HepG2 (cell line): ENCODE data around the gene GTF2I. TPM values are rescaled to one million over a fixed set of nuclear protein-coding genes. Genes with fewer than 3 reads are reported as not detected.
"Not testable (repeated sequence)": the region's sequence is repeated elsewhere in the genome, so short reads cannot be mapped to it uniquely, and the experiment has no call there.

Source experiments
- ATAC-seq: fragments of 200-7000 bp; cut with Tn5 transposase; 3 replicates; pipeline ENCODE4 v1.9.1; 2020; ENCODE audit warnings: mild to moderate bottlenecking, moderate library complexity
- BruUV-seq: library from RNA; stranded (reverse); fragments of 400-500 nt; replicated peaks from 2 replicates; lab custom pipeline; 2021; lab: Mats Ljungman, UMichigan
- CTCF ChIA-PET: fragments of 300-600 bp; formaldehyde crosslinking; extraction: SDS; loops from one replicate; lab custom pipeline; 2021; ENCODE audit warnings: low total read pairs, inconsistent platforms, low intra/inter-chr PET ratio; lab: Yijun Ruan, JAX
- POLR2A ChIA-PET: fragments of 350-600 bp; sonication (Branson Sonifier 250); formaldehyde crosslinking; loops from one replicate; lab custom pipeline; 2020; ENCODE audit warnings: antibody characterized with exemption, inconsistent platforms; lab: Yijun Ruan, JAX
- DNase-seq: peaks from one replicate; pipeline ENCODE4 v3.0.0-alpha.2; 2015; ENCODE audit warnings: low spot score
- FAIRE-seq: peaks from 3 replicates; lab custom pipeline; 2011; peaks lifted over from hg19 to GRCh38; lab: Jason Lieb, UNC
- H2AFZ ChIP-seq: one replicate; pipeline ENCODE4 v1.6.1; 2011; ENCODE audit warnings: low read length, inconsistent platforms
- H3K27ac ChIP-seq: fragments of 300-600 bp; 3 replicates; pipeline ENCODE4 v1.8.0; 2011; ENCODE audit warnings: mixed run types, mild to moderate bottlenecking, mixed read lengths, low read length, inconsistent platforms; ENCODE audit not compliant: insufficient read depth; ENCODE audit errors: extremely low read length
- H3K27me3 ChIP-seq, 2 experiments: fragments of 200-600 bp in 1 of 2; 2 replicates in 1 of 2; 3 replicates in 1 of 2; pipeline versions ENCODE4 v1.6.0 to v1.8.0; 2011; ENCODE audit warnings: low read length in 2 of 2, mild to moderate bottlenecking in 2 of 2, moderate library complexity in 2 of 2, inconsistent platforms in 1 of 2; ENCODE audit not compliant: insufficient read depth in 2 of 2, control insufficient read depth in 1 of 2
- H3K36me3 ChIP-seq, 2 experiments: fragments of 200-600 bp in 1 of 2; replicated peaks in 1 of 2; 2 replicates in 1 of 2; 3 replicates in 1 of 2; pipeline versions ENCODE4 v1.5.1 to v1.8.0; 2011; ENCODE audit warnings: low read length in 2 of 2, inconsistent platforms in 1 of 2; ENCODE audit not compliant: insufficient read depth in 2 of 2, control insufficient read depth in 1 of 2
- H3K4me1 ChIP-seq: 2 replicates; pipeline ENCODE4 v1.5.1; 2012; ENCODE audit warnings: low read length, inconsistent platforms; ENCODE audit not compliant: insufficient read depth
- H3K4me2 ChIP-seq: 2 replicates; pipeline ENCODE4 v1.6.0; 2011; ENCODE audit warnings: low read depth, low read length, inconsistent platforms
- H3K4me3 ChIP-seq, 3 experiments: fragments of 200-600 bp in 1 of 3; sonication (generic), shearing (Covaris generic) in 1 of 3; replicated peaks in 1 of 3; 2 replicates each; pipeline ENCODE4 v1.5.1; 2011 to 2016; ENCODE audit warnings: low read length in 3 of 3, inconsistent platforms in 2 of 3, low read depth in 2 of 3, mild to moderate bottlenecking in 2 of 3, control low read depth in 1 of 3, mixed read lengths in 1 of 3; ENCODE audit not compliant: insufficient read depth in 1 of 3
- H3K79me2 ChIP-seq: one replicate; pipeline ENCODE4 v1.6.1; 2011; ENCODE audit warnings: low read length, inconsistent platforms; ENCODE audit not compliant: insufficient read depth
- H3K9ac ChIP-seq: 2 replicates; pipeline ENCODE4 v1.6.0; 2011; ENCODE audit warnings: mild to moderate bottlenecking, low read depth, low read length, inconsistent platforms; ENCODE audit not compliant: insufficient read depth
- H3K9me3 ChIP-seq: 2 replicates; pipeline ENCODE4 v1.5.1; 2012; ENCODE audit warnings: mild to moderate bottlenecking, low read length
- H4K20me1 ChIP-seq: 2 replicates; pipeline ENCODE4 v1.6.0; 2011; ENCODE audit warnings: inconsistent platforms, mild to moderate bottlenecking, low read length, moderate library complexity; ENCODE audit not compliant: insufficient read depth
- WGBS: methylation state at CpG from one replicate; pipeline ENCODE4 v1.1.6; 2017; ENCODE audit warnings: low lambda C conversion rate; 5-methylcytosine and 5-hydroxymethylcytosine counted together
- in situ Hi-C: cut with HindIII; loops from 2 replicates; pipeline ENCODE4 v1.10.0; 2017; ENCODE audit warnings: low pct_unique_long_range_greater_than_20kb; ENCODE audit not compliant: extremely low pct_ligation_motif_present
- intact Hi-C: fragments of 100-400 bp; cut with micrococcal nuclease; formaldehyde crosslinking; loops from one replicate; pipeline ENCODE4 v1.10.0; 2022; ENCODE audit not compliant: unreplicated experiment
- polyA plus RNA-seq, 8 experiments: library from polyadenylated mRNA; depleted of rRNA in 3 of 8; stranded (reverse) in 7 of 8; unstranded in 1 of 8; fragments of >200 nt; fragmentation: Illumina TruSeq in 4 of 8; extraction: Trizol in 4 of 8; gene quantifications; 2 replicates each; pipeline versions ENCODE4 v1.2.1 to v1.2.3, GENCODE V29; 2011 to 2016; ENCODE audit warnings: low read depth in 4 of 8, missing spikeins in 1 of 8, mixed read lengths in 1 of 8; ENCODE audit not compliant: insufficient read depth in 1 of 8
- total RNA-seq, 5 experiments: library from RNA; depleted of rRNA; stranded (reverse); fragments of >200 nt; fragmentation: Illumina TruSeq; extraction: Trizol; gene quantifications; 2 replicates each; pipeline ENCODE4 v1.2.3, GENCODE V29; 2016; ENCODE audit warnings: low read depth in 1 of 5

Gene GTF2I
- total and polyA plus RNA-seq, 2 of the 13 experiments (the other 11 are each of a cell fraction or from before 2014, with no cell fraction given), result 74.6 to 125 TPM

GRCh38 chr7:74739974-74740703, 82.6 kb downstream of the GTF2I start:
- H3K27me3 ChIP-seq, intact Hi-C loops, H3K4me1 ChIP-seq, POLR2A ChIA-PET, H3K27ac ChIP-seq, H2AFZ ChIP-seq, in situ Hi-C loops, H3K79me2 ChIP-seq, H3K4me3 ChIP-seq, DNase-seq, H3K9ac ChIP-seq, H3K9me3 ChIP-seq, CTCF ChIA-PET, H4K20me1 ChIP-seq, ATAC-seq, FAIRE-seq, H3K4me2 ChIP-seq, H3K36me3 ChIP-seq: not testable (repeated sequence)
- no CpG with 5 or more reads among the region's 14 CpGs for WGBS
- TSS peak; percentile 51 for BruUV-seq

GRCh38 chr7:74743936-74744557, 86.5 kb downstream of the GTF2I start:
- FAIRE-seq, intact Hi-C loops, POLR2A ChIA-PET, H3K27me3 ChIP-seq, CTCF ChIA-PET, in situ Hi-C loops, H3K9me3 ChIP-seq, H3K27ac ChIP-seq, H3K36me3 ChIP-seq, H3K4me2 ChIP-seq, H4K20me1 ChIP-seq, H3K4me3 ChIP-seq, ATAC-seq, H3K79me2 ChIP-seq, BruUV-seq, DNase-seq, H2AFZ ChIP-seq, H3K9ac ChIP-seq, H3K4me1 ChIP-seq: not testable (repeated sequence)
- WGBS, result no CpG with 5 or more reads among the region's 9 CpGs

GRCh38 chr7:74753921-74754482, 96.5 kb downstream of the GTF2I start:
- intact Hi-C loops, BruUV-seq, ATAC-seq, CTCF ChIA-PET, H3K9me3 ChIP-seq, in situ Hi-C loops, DNase-seq, POLR2A ChIA-PET, H3K9ac ChIP-seq, FAIRE-seq, H4K20me1 ChIP-seq, H3K4me2 ChIP-seq, H3K4me3 ChIP-seq, H3K27ac ChIP-seq, H3K36me3 ChIP-seq, H3K4me1 ChIP-seq, H3K27me3 ChIP-seq, H2AFZ ChIP-seq, H3K79me2 ChIP-seq: not testable (repeated sequence)
- no CpG with 5 or more reads among the region's 9 CpGs for WGBS

- WGBS, result no CpG with 5 or more reads among the region's 5 CpGs
- H3K27ac ChIP-seq, ATAC-seq, H2AFZ ChIP-seq, H3K27me3 ChIP-seq, CTCF ChIA-PET, H3K9me3 ChIP-seq, H3K4me3 ChIP-seq, FAIRE-seq, intact Hi-C loops, H3K4me1 ChIP-seq, H4K20me1 ChIP-seq, H3K9ac ChIP-seq, H3K36me3 ChIP-seq, POLR2A ChIA-PET, H3K4me2 ChIP-seq, in situ Hi-C loops, BruUV-seq, H3K79me2 ChIP-seq, DNase-seq: not testable (repeated sequence)
Measured at GRCh38 chr7:74756673-74757072, 99.2 kb downstream of the GTF2I start.
